Right kidney (tissue), 1 donor: Measurements from ENCODE around the gene SYNE4.

Experiments used
- DNase-seq: peaks from one replicate; pipeline ENCODE4 v3.0.0-alpha.2; 2016

Gene SYNE4

GRCh38 chr19:35955881-35956634 is 52.6 kb downstream of the SYNE4 start:
- no peak for DNase-seq
